Left ventricle myocardium inferior (tissue), 1 donor: ENCODE measurements around the gene KLHL34. TPM values are rescaled to one million over a fixed set of nuclear protein-coding genes. Genes with fewer than 3 reads are reported as not detected.

Source experiments
- DNase-seq: peaks from one replicate; pipeline ENCODE4 v3.0.0-alpha.2; 2020
- H3K27ac ChIP-seq: fragments of 200-600 bp; replicated peaks from 2 replicates; pipeline ENCODE4 v1.8.0; 2021
- H3K27me3 ChIP-seq: fragments of 200-600 bp; 2 replicates; pipeline ENCODE4 v1.8.0; 2021; ENCODE audit warnings: low read depth
- H3K36me3 ChIP-seq: fragments of 200-600 bp; 2 replicates; pipeline ENCODE4 v1.8.0; 2021
- H3K4me1 ChIP-seq: fragments of 200-600 bp; 2 replicates; pipeline ENCODE4 v1.8.0; 2021
- H3K4me3 ChIP-seq: fragments of 200-600 bp; 2 replicates; pipeline ENCODE4 v1.8.0; 2021; ENCODE audit warnings: mild to moderate bottlenecking, moderate library complexity
- H3K9me3 ChIP-seq: fragments of 200-600 bp; replicated peaks from 2 replicates; pipeline ENCODE4 v1.8.0; 2021
- intact Hi-C: fragments of 100-400 bp; cut with micrococcal nuclease; formaldehyde crosslinking; loops from one replicate; pipeline ENCODE4 v1.11.0; 2022
- total RNA-seq: library from RNA; stranded (reverse); fragmentation: NEBNext Ultra II Directional; extraction: Animal tissue kit (Norgen Biotek cat#: 25700); gene quantifications from one replicate; pipeline ENCODE4 v1.2.1, GENCODE V29; 2021
- TF ChIP-seq, protein P1 (sequence below): fragments of 200-600 bp; IDR thresholded peaks from 2 replicates; pipeline ENCODE4 v1.8.0; 2021; ENCODE audit warnings: antibody characterized with exemption, mild to moderate bottlenecking, borderline replicate concordance
- donor health status: DM: no; HTN: yes; CAD: no; lungs with severe emphysema.

Gene KLHL34
- total RNA-seq, 1 donor from 2014 or later, result 4.7 TPM

DNA sequence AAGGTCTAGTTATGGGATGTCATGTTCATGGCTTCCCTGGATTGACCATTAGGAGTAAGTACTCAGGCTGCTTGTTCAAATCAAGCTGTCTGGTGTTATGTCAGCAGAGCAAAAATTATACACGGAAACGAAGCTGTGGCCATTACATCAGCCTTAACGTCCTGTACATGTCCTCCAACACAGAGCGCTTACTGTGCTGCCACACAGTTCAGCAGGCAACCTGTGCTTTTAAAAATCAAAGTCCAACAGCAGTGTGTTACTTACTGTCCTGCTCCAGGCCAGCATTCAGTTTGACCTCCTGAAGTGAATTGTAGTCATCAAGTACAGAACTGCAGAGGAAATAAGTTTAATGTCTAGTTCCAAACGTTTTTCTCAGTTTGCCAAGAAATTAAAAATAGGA, 46.0 kb downstream of the KLHL34 start:
- TF ChIP-seq, protein P1, sequence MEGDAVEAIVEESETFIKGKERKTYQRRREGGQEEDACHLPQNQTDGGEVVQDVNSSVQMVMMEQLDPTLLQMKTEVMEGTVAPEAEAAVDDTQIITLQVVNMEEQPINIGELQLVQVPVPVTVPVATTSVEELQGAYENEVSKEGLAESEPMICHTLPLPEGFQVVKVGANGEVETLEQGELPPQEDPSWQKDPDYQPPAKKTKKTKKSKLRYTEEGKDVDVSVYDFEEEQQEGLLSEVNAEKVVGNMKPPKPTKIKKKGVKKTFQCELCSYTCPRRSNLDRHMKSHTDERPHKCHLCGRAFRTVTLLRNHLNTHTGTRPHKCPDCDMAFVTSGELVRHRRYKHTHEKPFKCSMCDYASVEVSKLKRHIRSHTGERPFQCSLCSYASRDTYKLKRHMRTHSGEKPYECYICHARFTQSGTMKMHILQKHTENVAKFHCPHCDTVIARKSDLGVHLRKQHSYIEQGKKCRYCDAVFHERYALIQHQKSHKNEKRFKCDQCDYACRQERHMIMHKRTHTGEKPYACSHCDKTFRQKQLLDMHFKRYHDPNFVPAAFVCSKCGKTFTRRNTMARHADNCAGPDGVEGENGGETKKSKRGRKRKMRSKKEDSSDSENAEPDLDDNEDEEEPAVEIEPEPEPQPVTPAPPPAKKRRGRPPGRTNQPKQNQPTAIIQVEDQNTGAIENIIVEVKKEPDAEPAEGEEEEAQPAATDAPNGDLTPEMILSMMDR, result no peak
- Histone ChIP-seq H3K4me1 (no peaks in the 10 kb centered on the region), H3K27ac (no peak overlapping the region), H3K36me3 (no peaks in the 10 kb centered on the region), H3K4me3 (no peak overlapping the region), H3K27me3 (no peaks in the 10 kb centered on the region), H3K9me3 (no peaks in the 10 kb centered on the region)
- DNase-seq, result no peak
- intact Hi-C loops, result no loop called here

DNA sequence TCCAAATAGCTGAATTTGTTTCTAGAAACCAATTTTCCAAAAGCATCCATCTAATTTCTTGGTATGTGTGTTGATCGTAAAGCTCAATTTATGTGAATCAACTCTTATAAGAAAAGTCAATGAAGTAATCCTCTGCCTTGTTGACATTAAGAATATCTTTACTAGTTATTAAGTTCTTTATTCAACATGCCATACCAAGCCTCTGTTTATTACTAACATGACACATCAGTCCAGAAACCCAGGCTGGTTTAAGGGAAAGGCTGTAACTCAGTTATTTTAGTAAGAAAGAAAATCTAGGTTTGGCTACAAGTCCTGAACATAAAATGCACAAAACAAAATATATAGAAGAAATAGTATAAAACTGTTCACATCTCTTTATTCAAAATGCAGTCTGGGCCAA, 48.0 kb downstream of the KLHL34 start:
- H3K27ac ChIP-seq, result no peak overlapping the region
- no peaks in the 10 kb centered on the region for H3K36me3 ChIP-seq
- no peaks in the 10 kb centered on the region for H3K4me1 ChIP-seq
- DNase-seq, result no peak
- H3K4me3 ChIP-seq, result no peak overlapping the region
- H3K27me3 ChIP-seq, result no peaks in the 10 kb centered on the region
- intact Hi-C loops, result no loop called here
- H3K9me3 ChIP-seq, result no peaks in the 10 kb centered on the region
- TF ChIP-seq, protein P1, result no peak

DNA sequence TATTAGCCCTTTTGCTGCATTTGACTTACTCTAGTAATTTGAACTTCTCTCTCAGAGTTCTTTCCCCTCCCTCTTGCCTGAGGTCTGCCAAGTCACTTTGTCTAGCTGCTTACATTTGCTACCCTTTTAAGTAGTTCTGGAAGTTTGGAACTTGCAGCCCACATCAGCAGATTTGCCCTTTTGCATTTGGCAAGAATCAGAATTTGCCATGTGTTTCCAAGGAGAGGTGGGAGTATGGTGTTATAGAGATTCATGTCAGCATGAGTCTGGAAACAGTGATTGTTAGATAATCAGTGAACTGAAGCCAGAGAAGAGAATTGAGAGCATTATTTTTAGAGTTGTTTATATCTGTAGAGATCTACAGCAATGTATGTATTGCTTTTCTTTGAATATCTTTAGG, 52.1 kb downstream of the KLHL34 start:
- H3K4me1 ChIP-seq, result no peaks in the 10 kb centered on the region
- no peak for DNase-seq
- no peak overlapping the region for H3K27ac ChIP-seq
- TF ChIP-seq, protein P1, result no peak
- no peaks in the 10 kb centered on the region for H3K36me3 ChIP-seq
- intact Hi-C loops, result no loop called here
- no peaks in the 10 kb centered on the region for H3K9me3 ChIP-seq
- H3K4me3 ChIP-seq, result no peak overlapping the region
- H3K27me3 ChIP-seq, result no peaks in the 10 kb centered on the region

Other genes with a start within 250 kb of the KLHL34 start
- 726 TPM for gene SMPX, start 99.8 kb upstream of the KLHL34 start, total RNA-seq
- gene MBTPS2, start 181.3 kb upstream of the KLHL34 start, total RNA-seq, result 9.4 TPM
- 0.30 TPM for gene YY2, start 197.7 kb upstream of the KLHL34 start, total RNA-seq